Liver (tissue), 9 donors: ENCODE results near the gene STUM. TPM values are rescaled to one million over a fixed set of nuclear protein-coding genes. Genes with fewer than 3 reads are reported as not detected.

Source experiments
- DNase-seq: peaks from one replicate; pipeline ENCODE4 v3.0.0-alpha.2; 2017; ENCODE audit warnings: low spot score
- H3K27ac ChIP-seq, 2 donors: one replicate each; pipeline ENCODE4 v1.7.0; 2013; ENCODE audit warnings: inconsistent platforms in 2 of 2, low read length in 2 of 2, control low read depth in 1 of 2, low read depth in 1 of 2, mild to moderate bottlenecking in 1 of 2
- H3K27me3 ChIP-seq, 4 donors: one replicate each; pipeline versions ENCODE4 v1.6.1 to v1.7.0; 2013; ENCODE audit warnings: low read length in 3 of 4, inconsistent platforms in 1 of 4, mild to moderate bottlenecking in 1 of 4, moderate library complexity in 1 of 4; ENCODE audit not compliant: control insufficient read depth in 4 of 4, insufficient read depth in 4 of 4
- H3K36me3 ChIP-seq, 4 donors: one replicate each; pipeline versions ENCODE4 v1.6.1 to v1.7.0; 2013; ENCODE audit warnings: low read length in 3 of 4, mild to moderate bottlenecking in 3 of 4, low read depth in 1 of 4, moderate library complexity in 1 of 4; ENCODE audit not compliant: control insufficient read depth in 4 of 4, insufficient read depth in 3 of 4
- H3K4me1 ChIP-seq, 4 donors: one replicate each; pipeline versions ENCODE4 v1.6.1 to v1.7.0; 2013; ENCODE audit warnings: low read length in 3 of 4, mild to moderate bottlenecking in 3 of 4, moderate library complexity in 1 of 4; ENCODE audit not compliant: control insufficient read depth in 4 of 4, insufficient read depth in 4 of 4
- H3K4me3 ChIP-seq, 3 donors: one replicate each; pipeline versions ENCODE4 v1.6.1 to v1.7.0; 2013; ENCODE audit warnings: low read length in 3 of 3, control low read depth in 1 of 3, low read depth in 1 of 3, mild to moderate bottlenecking in 1 of 3
- H3K9ac ChIP-seq, 2 donors: one replicate each; pipeline ENCODE4 v1.7.0; 2013; ENCODE audit warnings: low read length in 2 of 2, mild to moderate bottlenecking in 2 of 2, moderate library complexity in 2 of 2, control low read depth in 1 of 2, low read depth in 1 of 2
- H3K9me3 ChIP-seq, 4 donors: one replicate each; pipeline versions ENCODE4 v1.6.1 to v1.7.0; 2013; ENCODE audit warnings: low read length in 3 of 4; ENCODE audit not compliant: control insufficient read depth in 4 of 4
- EGR1 ChIP-seq, 2 donors: IDR thresholded peaks; 2 replicates each; pipeline ENCODE4 v1.6.1; 2016 to 2018; ENCODE audit warnings: antibody characterized with exemption in 2 of 2, low read depth in 2 of 2
- FOXA1 ChIP-seq: IDR thresholded peaks from 2 replicates; pipeline ENCODE4 v1.6.1; 2016; ENCODE audit warnings: antibody characterized with exemption
- FOXA2 ChIP-seq: IDR thresholded peaks from 2 replicates; pipeline ENCODE4 v1.6.1; 2016; ENCODE audit warnings: antibody characterized with exemption
- GABPA ChIP-seq, 2 donors: IDR thresholded peaks in 1 of 2; conservative IDR thresholded peaks in 1 of 2; 2 replicates each; pipeline ENCODE4 v1.6.1; 2016; ENCODE audit warnings: antibody characterized with exemption in 2 of 2, mild to moderate bottlenecking in 1 of 2, moderate library complexity in 1 of 2
- HNF4A ChIP-seq, 2 donors: conservative IDR thresholded peaks; 2 replicates each; pipeline ENCODE4 v1.6.1; 2016; ENCODE audit warnings: antibody characterized with exemption in 2 of 2, mild to moderate bottlenecking in 2 of 2
- HNF4G ChIP-seq: IDR thresholded peaks from 2 replicates; pipeline ENCODE4 v1.6.1; 2016; ENCODE audit warnings: antibody characterized with exemption
- JUND ChIP-seq, 2 donors: IDR thresholded peaks; 2 replicates each; pipeline ENCODE4 v1.6.1; 2016; ENCODE audit warnings: antibody characterized with exemption in 2 of 2
- MAX ChIP-seq: IDR thresholded peaks from 2 replicates; pipeline ENCODE4 v1.6.1; 2016; ENCODE audit warnings: antibody characterized with exemption
- NR2F2 ChIP-seq: IDR thresholded peaks from 2 replicates; pipeline ENCODE4 v1.6.1; 2016; ENCODE audit warnings: antibody characterized with exemption
- RAD21 ChIP-seq, 2 donors: IDR thresholded peaks; 2 replicates each; pipeline ENCODE4 v1.6.1; 2016; ENCODE audit warnings: antibody characterized with exemption in 2 of 2, mild to moderate bottlenecking in 2 of 2
- RXRA ChIP-seq, 2 donors: IDR thresholded peaks; 2 replicates each; pipeline ENCODE4 v1.6.1; 2017 to 2018; ENCODE audit warnings: antibody characterized with exemption in 2 of 2, mild to moderate bottlenecking in 1 of 2
- SP1 ChIP-seq: IDR thresholded peaks from 2 replicates; pipeline ENCODE4 v1.6.1; 2018; ENCODE audit warnings: antibody characterized with exemption, mild to moderate bottlenecking
- TAF1 ChIP-seq: conservative IDR thresholded peaks from 2 replicates; pipeline ENCODE4 v1.6.1; 2016; ENCODE audit warnings: antibody characterized with exemption, mild to moderate bottlenecking
- YY1 ChIP-seq: IDR thresholded peaks from 2 replicates; pipeline ENCODE4 v1.6.1; 2016; ENCODE audit warnings: antibody characterized with exemption, mild to moderate bottlenecking
- WGBS: extraction: QIAGEN DNeasy Blood & Tissue Kit; methylation state at CpG from one replicate; pipeline ENCODE4 v1.1.7; 2013; 5-methylcytosine and 5-hydroxymethylcytosine counted together
- polyA plus RNA-seq, 2 donors: library from polyadenylated mRNA; stranded (reverse) in 1 of 2; unstranded in 1 of 2; fragments of 200-250 nt in 1 of 2; fragments of >200 nt in 1 of 2; fragmentation: Nextera tagmentation in 1 of 2; extraction: Ambion mirVana in 1 of 2; gene quantifications; one replicate each; pipeline versions ENCODE4 v1.2.1 to v1.2.3, GENCODE V29; 2013 to 2015
- total RNA-seq, 2 donors: library from RNA; depleted of rRNA; stranded (reverse); fragments of >200 nt; gene quantifications; one replicate each; pipeline ENCODE4 v1.2.3, GENCODE V29; 2014
- TF ChIP-seq, protein P1 (sequence below): fragments of 150-350 bp; IDR thresholded peaks from 2 replicates; pipeline ENCODE4 v1.5.1; 2017; ENCODE audit warnings: improper control_type of control experiment, low read depth, low read length; ENCODE audit not compliant: missing input control
- TF ChIP-seq, protein P2 (sequence below): IDR thresholded peaks from 2 replicates; pipeline ENCODE4 v1.6.1; 2016; ENCODE audit warnings: antibody characterized with exemption, mild to moderate bottlenecking
- TF ChIP-seq, protein P3 (sequence below): IDR thresholded peaks from 2 replicates; pipeline ENCODE4 v1.6.1; 2016; ENCODE audit warnings: antibody characterized with exemption
- TF ChIP-seq, protein P4 (sequence below): IDR thresholded peaks from 2 replicates; pipeline ENCODE4 v1.6.1; 2016; ENCODE audit warnings: antibody characterized with exemption
- donor health status: healthy.
- donor health status: healthy.
- donor health status: healthy.
- donor health status: healthy.
- donor health status: healthy.

STUM gene
- total and polyA plus RNA-seq, 4 donors, result 0.03 to 0.14 (median 0.07) TPM

DNA sequence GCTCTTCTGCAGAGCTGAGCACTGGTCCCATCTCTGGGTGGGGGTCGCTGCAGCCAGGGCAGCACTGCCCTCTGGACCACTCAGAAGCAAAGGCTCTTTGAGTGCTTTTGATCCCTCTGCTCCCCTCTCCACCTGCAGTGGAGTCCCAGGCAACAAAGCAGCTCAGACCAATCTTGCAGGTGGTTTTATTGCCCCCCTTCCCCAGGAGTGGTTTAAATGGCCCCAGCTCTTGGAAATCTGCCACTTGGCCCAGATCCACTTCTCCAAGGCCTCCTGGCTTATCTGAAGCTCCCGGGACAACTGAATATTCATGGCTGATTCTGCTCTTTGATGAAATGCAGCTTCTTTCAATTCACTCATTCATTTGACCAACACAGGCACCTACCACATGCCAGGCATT is 2.7 kb downstream of the STUM start:
- DNase-seq, result no peak
- Histone ChIP-seq H3K36me3 (no peaks in the 10 kb centered on the region), H3K4me1 (peaks cover 10 to 30% (median 21%) of the 10 kb centered on the region in 4 donors), H3K9ac (no peak overlapping the region), H3K4me3 (no peak overlapping the region), H3K9me3 (no peaks in the 10 kb centered on the region), H3K27me3 (peaks cover 0 to 5% (median 0%) of the 10 kb centered on the region in 4 donors), H3K27ac (no peak overlapping the region)
- no peak for TF ChIP-seq FOXA2
- no peak for TF ChIP-seq HNF4G
- TF ChIP-seq RAD21 (IDR thresholded peaks at IDR 0.05), result no peak
- TF ChIP-seq, protein P1, sequence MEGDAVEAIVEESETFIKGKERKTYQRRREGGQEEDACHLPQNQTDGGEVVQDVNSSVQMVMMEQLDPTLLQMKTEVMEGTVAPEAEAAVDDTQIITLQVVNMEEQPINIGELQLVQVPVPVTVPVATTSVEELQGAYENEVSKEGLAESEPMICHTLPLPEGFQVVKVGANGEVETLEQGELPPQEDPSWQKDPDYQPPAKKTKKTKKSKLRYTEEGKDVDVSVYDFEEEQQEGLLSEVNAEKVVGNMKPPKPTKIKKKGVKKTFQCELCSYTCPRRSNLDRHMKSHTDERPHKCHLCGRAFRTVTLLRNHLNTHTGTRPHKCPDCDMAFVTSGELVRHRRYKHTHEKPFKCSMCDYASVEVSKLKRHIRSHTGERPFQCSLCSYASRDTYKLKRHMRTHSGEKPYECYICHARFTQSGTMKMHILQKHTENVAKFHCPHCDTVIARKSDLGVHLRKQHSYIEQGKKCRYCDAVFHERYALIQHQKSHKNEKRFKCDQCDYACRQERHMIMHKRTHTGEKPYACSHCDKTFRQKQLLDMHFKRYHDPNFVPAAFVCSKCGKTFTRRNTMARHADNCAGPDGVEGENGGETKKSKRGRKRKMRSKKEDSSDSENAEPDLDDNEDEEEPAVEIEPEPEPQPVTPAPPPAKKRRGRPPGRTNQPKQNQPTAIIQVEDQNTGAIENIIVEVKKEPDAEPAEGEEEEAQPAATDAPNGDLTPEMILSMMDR, result no peak
- no peak for TF ChIP-seq RXRA (IDR thresholded peaks at IDR 0.05)
- TF ChIP-seq EGR1 (IDR thresholded peaks at IDR 0.05; ENCODE audit: low read depth in 2 of 2), result no peak
- TF ChIP-seq SP1, result no peak
- TF ChIP-seq NR2F2, result no peak
- no peak for TF ChIP-seq HNF4A (conservative IDR thresholded peaks at IDR 0.05)
- no peak for TF ChIP-seq FOXA1
- no peak for TF ChIP-seq MAX
- no peak for TF ChIP-seq TAF1
- TF ChIP-seq, protein P2, sequence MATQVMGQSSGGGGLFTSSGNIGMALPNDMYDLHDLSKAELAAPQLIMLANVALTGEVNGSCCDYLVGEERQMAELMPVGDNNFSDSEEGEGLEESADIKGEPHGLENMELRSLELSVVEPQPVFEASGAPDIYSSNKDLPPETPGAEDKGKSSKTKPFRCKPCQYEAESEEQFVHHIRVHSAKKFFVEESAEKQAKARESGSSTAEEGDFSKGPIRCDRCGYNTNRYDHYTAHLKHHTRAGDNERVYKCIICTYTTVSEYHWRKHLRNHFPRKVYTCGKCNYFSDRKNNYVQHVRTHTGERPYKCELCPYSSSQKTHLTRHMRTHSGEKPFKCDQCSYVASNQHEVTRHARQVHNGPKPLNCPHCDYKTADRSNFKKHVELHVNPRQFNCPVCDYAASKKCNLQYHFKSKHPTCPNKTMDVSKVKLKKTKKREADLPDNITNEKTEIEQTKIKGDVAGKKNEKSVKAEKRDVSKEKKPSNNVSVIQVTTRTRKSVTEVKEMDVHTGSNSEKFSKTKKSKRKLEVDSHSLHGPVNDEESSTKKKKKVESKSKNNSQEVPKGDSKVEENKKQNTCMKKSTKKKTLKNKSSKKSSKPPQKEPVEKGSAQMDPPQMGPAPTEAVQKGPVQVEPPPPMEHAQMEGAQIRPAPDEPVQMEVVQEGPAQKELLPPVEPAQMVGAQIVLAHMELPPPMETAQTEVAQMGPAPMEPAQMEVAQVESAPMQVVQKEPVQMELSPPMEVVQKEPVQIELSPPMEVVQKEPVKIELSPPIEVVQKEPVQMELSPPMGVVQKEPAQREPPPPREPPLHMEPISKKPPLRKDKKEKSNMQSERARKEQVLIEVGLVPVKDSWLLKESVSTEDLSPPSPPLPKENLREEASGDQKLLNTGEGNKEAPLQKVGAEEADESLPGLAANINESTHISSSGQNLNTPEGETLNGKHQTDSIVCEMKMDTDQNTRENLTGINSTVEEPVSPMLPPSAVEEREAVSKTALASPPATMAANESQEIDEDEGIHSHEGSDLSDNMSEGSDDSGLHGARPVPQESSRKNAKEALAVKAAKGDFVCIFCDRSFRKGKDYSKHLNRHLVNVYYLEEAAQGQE, result no peak
- TF ChIP-seq YY1, result no peak
- TF ChIP-seq, protein P3, sequence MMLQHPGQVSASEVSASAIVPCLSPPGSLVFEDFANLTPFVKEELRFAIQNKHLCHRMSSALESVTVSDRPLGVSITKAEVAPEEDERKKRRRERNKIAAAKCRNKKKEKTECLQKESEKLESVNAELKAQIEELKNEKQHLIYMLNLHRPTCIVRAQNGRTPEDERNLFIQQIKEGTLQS, result no peak
- no peak for TF ChIP-seq JUND (IDR thresholded peaks at IDR 0.05)
- TF ChIP-seq GABPA (IDR thresholded peaks at IDR 0.05 in 1 of 2, conservative IDR thresholded peaks at IDR 0.05 in 1 of 2), result no peak
- TF ChIP-seq, protein P4, sequence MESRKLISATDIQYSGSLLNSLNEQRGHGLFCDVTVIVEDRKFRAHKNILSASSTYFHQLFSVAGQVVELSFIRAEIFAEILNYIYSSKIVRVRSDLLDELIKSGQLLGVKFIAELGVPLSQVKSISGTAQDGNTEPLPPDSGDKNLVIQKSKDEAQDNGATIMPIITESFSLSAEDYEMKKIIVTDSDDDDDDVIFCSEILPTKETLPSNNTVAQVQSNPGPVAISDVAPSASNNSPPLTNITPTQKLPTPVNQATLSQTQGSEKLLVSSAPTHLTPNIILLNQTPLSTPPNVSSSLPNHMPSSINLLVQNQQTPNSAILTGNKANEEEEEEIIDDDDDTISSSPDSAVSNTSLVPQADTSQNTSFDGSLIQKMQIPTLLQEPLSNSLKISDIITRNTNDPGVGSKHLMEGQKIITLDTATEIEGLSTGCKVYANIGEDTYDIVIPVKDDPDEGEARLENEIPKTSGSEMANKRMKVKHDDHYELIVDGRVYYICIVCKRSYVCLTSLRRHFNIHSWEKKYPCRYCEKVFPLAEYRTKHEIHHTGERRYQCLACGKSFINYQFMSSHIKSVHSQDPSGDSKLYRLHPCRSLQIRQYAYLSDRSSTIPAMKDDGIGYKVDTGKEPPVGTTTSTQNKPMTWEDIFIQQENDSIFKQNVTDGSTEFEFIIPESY, result no peak
- 55% methylated on average over 2 of the region's 2 CpGs for WGBS
